ENCODE measurements around the gene SFXN1.

SFXN1 gene

GRCh38 chr5:175558801-175559480 lies 80.6 kb downstream of the SFXN1 start:
- H3K4me3 ChIP-seq (ENCODE audit: low read length): no peak overlapping the region
- DNase-seq (ENCODE audit: low read depth): no peak
- TF ChIP-seq CTCF (conservative IDR thresholded peaks at IDR 0.05; ENCODE audit: low read length): no peak

- no peak overlapping the region for H3K4me3 ChIP-seq (ENCODE audit: low read length)
- no peak for DNase-seq (ENCODE audit: low read depth)
- no peak for TF ChIP-seq CTCF (conservative IDR thresholded peaks at IDR 0.05; ENCODE audit: low read length)
Observed at GRCh38 chr5:175560011-175560410, 81.7 kb downstream of the SFXN1 start.

- no peak for DNase-seq (ENCODE audit: low read depth)
- no peak overlapping the region for H3K4me3 ChIP-seq (ENCODE audit: low read length)
- TF ChIP-seq CTCF (conservative IDR thresholded peaks at IDR 0.05; ENCODE audit: low read length): no peak
Observed at GRCh38 chr5:175561085-175561484, 82.7 kb downstream of the SFXN1 start.

- TF ChIP-seq CTCF (conservative IDR thresholded peaks at IDR 0.05; ENCODE audit: low read length): no peak
- no peak for DNase-seq (ENCODE audit: low read depth)
- no peak overlapping the region for H3K4me3 ChIP-seq (ENCODE audit: low read length)
Observed at GRCh38 chr5:175564716-175565115, 86.4 kb downstream of the SFXN1 start.

- no peak for TF ChIP-seq CTCF (conservative IDR thresholded peaks at IDR 0.05; ENCODE audit: low read length)
- DNase-seq (ENCODE audit: low read depth): no peak
- H3K4me3 ChIP-seq (ENCODE audit: low read length): no peak overlapping the region
Observed at GRCh38 chr5:175566697-175567096, 88.3 kb downstream of the SFXN1 start.

- DNase-seq (ENCODE audit: low read depth): no peak
- no peak overlapping the region for H3K4me3 ChIP-seq (ENCODE audit: low read length)
- no peak for TF ChIP-seq CTCF (conservative IDR thresholded peaks at IDR 0.05; ENCODE audit: low read length)
Observed at GRCh38 chr5:175567954-175568353, 89.6 kb downstream of the SFXN1 start.

GRCh38 chr5:175569701-175570100 lies 91.3 kb downstream of the SFXN1 start:
- H3K4me3 ChIP-seq (ENCODE audit: low read length): no peak overlapping the region
- DNase-seq (ENCODE audit: low read depth): no peak
- TF ChIP-seq CTCF (conservative IDR thresholded peaks at IDR 0.05; ENCODE audit: low read length): no peak

Data from AG10803 (cell line).